Right lobe of liver (tissue), 4 donors: ENCODE results near the gene LRRTM4.
"Not testable (repeated sequence)": the region's sequence is repeated elsewhere in the genome, so short reads cannot be mapped to it uniquely, and the experiment has no call there.

Source experiments
- POLR2A ChIP-seq: fragments of 450-650 bp; IDR thresholded peaks from one replicate; pipeline ENCODE4 v1.6.1; 2017; ENCODE audit warnings: antibody characterized with exemption, mild to moderate bottlenecking
- TF ChIP-seq, protein P1 (sequence below), 4 donors: fragments of 200-600 bp in 3 of 4; fragments of 450-650 bp in 1 of 4; IDR thresholded peaks; one replicate each; pipeline versions ENCODE4 v1.5.1 to v1.8.0; 2016 to 2022; ENCODE audit warnings: antibody characterized with exemption in 4 of 4, mild to moderate bottlenecking in 2 of 4
- donor health status: DM: no; HTN: no; CAD: no.
- donor health status: DM: no; HTN: no; CAD: no.
- donor health status: DM: no; HTN: yes; CAD: no.

DNA sequence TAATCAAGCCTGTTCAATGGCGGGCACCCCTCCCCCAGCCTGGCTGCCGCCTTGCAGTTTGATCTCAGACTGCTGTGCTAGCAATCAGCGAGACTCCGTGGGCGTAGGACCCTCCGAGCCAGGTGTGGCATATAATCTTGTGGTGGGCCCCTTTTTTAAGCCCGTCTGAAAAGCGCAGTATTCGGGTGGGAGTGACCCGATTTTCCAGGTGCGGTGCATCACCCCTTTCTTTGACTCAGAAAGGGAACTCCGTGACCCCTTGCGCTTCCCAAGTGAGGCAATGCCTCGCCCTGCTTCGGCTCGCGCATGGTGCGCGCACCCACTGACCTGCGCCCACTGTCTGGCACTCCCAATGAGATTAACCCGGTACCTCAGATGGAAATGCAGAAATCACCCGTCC lies 740.9 kb downstream of the LRRTM4 start:
- TF ChIP-seq, protein P1, sequence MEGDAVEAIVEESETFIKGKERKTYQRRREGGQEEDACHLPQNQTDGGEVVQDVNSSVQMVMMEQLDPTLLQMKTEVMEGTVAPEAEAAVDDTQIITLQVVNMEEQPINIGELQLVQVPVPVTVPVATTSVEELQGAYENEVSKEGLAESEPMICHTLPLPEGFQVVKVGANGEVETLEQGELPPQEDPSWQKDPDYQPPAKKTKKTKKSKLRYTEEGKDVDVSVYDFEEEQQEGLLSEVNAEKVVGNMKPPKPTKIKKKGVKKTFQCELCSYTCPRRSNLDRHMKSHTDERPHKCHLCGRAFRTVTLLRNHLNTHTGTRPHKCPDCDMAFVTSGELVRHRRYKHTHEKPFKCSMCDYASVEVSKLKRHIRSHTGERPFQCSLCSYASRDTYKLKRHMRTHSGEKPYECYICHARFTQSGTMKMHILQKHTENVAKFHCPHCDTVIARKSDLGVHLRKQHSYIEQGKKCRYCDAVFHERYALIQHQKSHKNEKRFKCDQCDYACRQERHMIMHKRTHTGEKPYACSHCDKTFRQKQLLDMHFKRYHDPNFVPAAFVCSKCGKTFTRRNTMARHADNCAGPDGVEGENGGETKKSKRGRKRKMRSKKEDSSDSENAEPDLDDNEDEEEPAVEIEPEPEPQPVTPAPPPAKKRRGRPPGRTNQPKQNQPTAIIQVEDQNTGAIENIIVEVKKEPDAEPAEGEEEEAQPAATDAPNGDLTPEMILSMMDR (IDR thresholded peaks at IDR 0.05), result not testable (repeated sequence)
- TF ChIP-seq POLR2A, result not testable (repeated sequence)
